ENCODE data around the gene ZNF189.
A peak's percentile ranks its signal among the peaks of the same experiment; 100 is the strongest.

Gene ZNF189

DNA sequence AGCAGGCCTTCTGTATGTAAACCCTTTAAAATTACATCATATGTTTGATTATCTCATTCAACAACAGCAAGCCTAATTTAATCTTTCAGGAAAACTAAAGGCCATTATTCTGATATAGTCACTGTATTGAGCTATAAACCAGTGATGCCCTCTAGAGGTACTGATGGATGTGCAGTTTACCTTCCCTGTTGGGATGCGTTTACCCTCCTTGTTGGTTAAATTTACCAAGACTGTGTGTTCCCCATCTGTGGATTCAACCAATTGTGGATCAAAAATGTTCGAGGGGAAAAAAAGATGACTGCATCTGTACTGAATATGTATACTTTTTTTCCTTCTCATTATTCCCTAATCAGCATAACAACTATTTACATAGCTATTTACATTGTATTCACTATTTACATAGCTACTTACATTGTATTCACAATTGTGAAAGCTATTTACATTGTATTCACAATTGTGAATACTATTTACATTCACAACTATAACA lies 10.1 kb upstream of the ZNF189 start:
- Histone ChIP-seq H3K4me2 (ENCODE audit: low read depth, low read length) (no peak overlapping the region), H3K4me3 (ENCODE audit: low read length) (no peak overlapping the region), H3K27ac (ENCODE audit: low read length) (no peak overlapping the region), H3K9me2 (replicated peaks; ENCODE audit: insufficient read depth, low read length) (no peaks in the 10 kb centered on the region), H3K27me3 (replicated peaks; ENCODE audit: insufficient read depth, low read length) (no peaks in the 10 kb centered on the region), H3K79me2 (ENCODE audit: low read length) (peaks cover 36% of the 10 kb centered on the region), H3K4me1 (ENCODE audit: low read length) (0 out of 2 replicates have a peak, but pooled peaks cover 9% of the 10 kb centered on the region), H4K20me1 (ENCODE audit: insufficient read depth, low read length) (no peaks in the 10 kb centered on the region), H2AFZ (ENCODE audit: low read length) (no peak overlapping the region), H3F3A (ENCODE audit: insufficient read depth, low read length) (no peaks in the 10 kb centered on the region), H3K9me3 (replicated peaks; ENCODE audit: insufficient read depth, low read length) (no peaks in the 10 kb centered on the region), H3K36me3 (replicated peaks; ENCODE audit: insufficient read depth, low read length) (0 out of 2 replicates have a peak, but pooled peaks cover 11% of the 10 kb centered on the region), H3K9ac (ENCODE audit: low read length) (no peak overlapping the region)
- no peak for TF ChIP-seq EZH2 (optimal IDR thresholded peaks at IDR 0.05; ENCODE audit: low read depth, low read length)
- TF ChIP-seq EZH2phosphoT487 (IDR thresholded peaks at IDR 0.05; ENCODE audit: low read length): no peak
- peak; percentile 30 for TF ChIP-seq CTCF (IDR thresholded peaks at IDR 0.05; ENCODE audit: low read length)
- DNase-seq: no peak

DNA sequence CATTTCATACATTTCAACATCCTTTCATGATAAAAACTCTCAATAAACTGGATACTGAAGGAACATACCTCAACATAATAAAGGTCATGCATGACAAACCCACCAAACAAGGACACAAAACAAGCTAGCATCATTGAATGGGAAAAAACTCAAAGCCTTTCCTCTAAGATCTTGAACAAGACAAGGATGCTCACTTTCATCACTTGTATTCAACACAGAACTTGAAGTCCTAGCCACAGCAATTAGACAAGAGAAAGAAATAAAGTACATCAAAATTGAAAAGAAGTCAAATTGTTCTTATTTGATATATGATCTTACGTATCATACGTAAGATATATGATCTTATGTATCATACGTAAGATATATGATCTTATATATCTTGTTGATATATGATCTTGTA lies 5.5 kb upstream of the ZNF189 start:
- TF ChIP-seq CTCF (IDR thresholded peaks at IDR 0.05; ENCODE audit: low read length) (no peak), EZH2phosphoT487 (IDR thresholded peaks at IDR 0.05; ENCODE audit: low read length) (no peak), EZH2 (optimal IDR thresholded peaks at IDR 0.05; ENCODE audit: low read depth, low read length) (no peak)
- Histone ChIP-seq H3F3A (ENCODE audit: insufficient read depth, low read length) (no peaks in the 10 kb centered on the region), H4K20me1 (ENCODE audit: insufficient read depth, low read length) (no peaks in the 10 kb centered on the region), H3K4me1 (ENCODE audit: low read length) (peaks cover 11% of the 10 kb centered on the region; the same call in 1 of the 2 replicates), H3K79me2 (ENCODE audit: low read length) (peaks cover 81% of the 10 kb centered on the region), H2AFZ (ENCODE audit: low read length) (no peak overlapping the region), H3K27ac (ENCODE audit: low read length) (no peak overlapping the region), H3K9me2 (replicated peaks; ENCODE audit: insufficient read depth, low read length) (no peaks in the 10 kb centered on the region), H3K9ac (ENCODE audit: low read length) (no peak overlapping the region), H3K27me3 (replicated peaks; ENCODE audit: insufficient read depth, low read length) (no peaks in the 10 kb centered on the region), H3K9me3 (replicated peaks; ENCODE audit: insufficient read depth, low read length) (no peaks in the 10 kb centered on the region), H3K36me3 (replicated peaks; ENCODE audit: insufficient read depth, low read length) (peaks cover 18% of the 10 kb centered on the region; the same call in 1 of the 2 replicates), H3K4me2 (ENCODE audit: low read depth, low read length) (no peak overlapping the region), H3K4me3 (ENCODE audit: low read length) (no peak overlapping the region)
- no peak for DNase-seq

DNA sequence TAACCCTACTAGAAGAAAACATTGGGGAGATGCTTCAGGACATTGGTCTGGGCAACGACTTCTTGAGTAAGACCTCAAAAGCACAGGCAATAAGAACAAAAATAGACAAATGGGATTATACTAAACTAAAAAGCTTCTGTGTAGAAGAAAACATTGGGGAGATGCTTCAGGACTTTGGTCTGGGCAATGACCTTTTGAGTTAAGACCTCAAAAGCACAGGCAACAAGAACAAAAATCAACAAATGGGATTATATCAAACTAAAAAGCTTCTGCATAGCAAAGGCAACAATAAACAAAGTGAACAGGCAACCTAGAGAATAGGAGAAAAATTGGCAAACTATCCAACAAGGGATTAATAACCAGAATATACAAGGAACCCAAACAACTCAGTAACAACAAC lies 4.0 kb upstream of the ZNF189 start:
- Histone ChIP-seq H3K9me2 (replicated peaks; ENCODE audit: insufficient read depth, low read length) (no peaks in the 10 kb centered on the region), H3K36me3 (replicated peaks; ENCODE audit: insufficient read depth, low read length) (peaks cover 11% of the 10 kb centered on the region; the same call in 1 of the 2 replicates), H3K27me3 (replicated peaks; ENCODE audit: insufficient read depth, low read length) (no peaks in the 10 kb centered on the region), H2AFZ (ENCODE audit: low read length) (no peak overlapping the region), H3K79me2 (ENCODE audit: low read length) (peaks cover 90% of the 10 kb centered on the region), H3K4me1 (ENCODE audit: low read length) (peaks cover 6% of the 10 kb centered on the region), H3K4me3 (ENCODE audit: low read length) (no peak overlapping the region), H3K9me3 (replicated peaks; ENCODE audit: insufficient read depth, low read length) (no peaks in the 10 kb centered on the region), H3F3A (ENCODE audit: insufficient read depth, low read length) (no peaks in the 10 kb centered on the region), H3K27ac (ENCODE audit: low read length) (no peak overlapping the region), H4K20me1 (ENCODE audit: insufficient read depth, low read length) (no peaks in the 10 kb centered on the region), H3K9ac (ENCODE audit: low read length) (no peak overlapping the region), H3K4me2 (ENCODE audit: low read depth, low read length) (no peak overlapping the region)
- TF ChIP-seq EZH2phosphoT487 (IDR thresholded peaks at IDR 0.05; ENCODE audit: low read length) (no peak), CTCF (IDR thresholded peaks at IDR 0.05; ENCODE audit: low read length) (no peak), EZH2 (optimal IDR thresholded peaks at IDR 0.05; ENCODE audit: low read depth, low read length) (no peak)
- no peak for DNase-seq

All from MM.1S (cell line).